Measurements from ENCODE around the gene SCN9A. TPM values are rescaled to one million over a fixed set of nuclear protein-coding genes. Genes with fewer than 3 reads are reported as not detected.

The SCN9A gene
- total and polyA plus RNA-seq, 2 donors (not counting 1 experiment from before 2014, with no cell fraction given) = 64.2 to 105 TPM

DNA sequence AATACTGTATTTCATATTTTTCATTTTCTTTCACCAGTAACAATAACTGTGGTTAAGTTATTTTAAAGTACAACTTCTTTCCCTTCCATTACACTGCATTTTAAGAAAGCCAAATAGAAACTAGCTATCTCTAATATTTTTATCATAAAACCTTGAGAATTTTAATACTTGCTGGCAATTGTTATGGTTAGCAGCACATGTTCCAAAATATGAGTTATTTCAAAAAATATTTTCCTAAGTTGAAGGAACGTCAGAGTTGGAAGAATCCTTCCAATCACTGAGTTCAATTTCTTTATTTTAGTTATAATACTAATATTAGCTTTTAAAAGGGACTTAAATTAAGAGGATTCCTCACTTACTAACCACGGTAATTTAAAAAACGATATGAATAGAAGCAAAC is 68.4 kb downstream of the SCN9A start:
- H3K36me3 ChIP-seq (ENCODE audit: control insufficient read depth, insufficient read depth, low read length) = peaks cover 1% of the 10 kb centered on the region
- no peaks in the 10 kb centered on the region for H3K4me1 ChIP-seq (ENCODE audit: control insufficient read depth, extremely low read depth, insufficient read depth, low read length)
- no peak overlapping the region for H3K27ac ChIP-seq (ENCODE audit: insufficient read depth, low read length)
- no peak for TF ChIP-seq EZH2 (IDR thresholded peaks at IDR 0.05; ENCODE audit: low read length, missing control alignments)
- TF ChIP-seq, protein P1, sequence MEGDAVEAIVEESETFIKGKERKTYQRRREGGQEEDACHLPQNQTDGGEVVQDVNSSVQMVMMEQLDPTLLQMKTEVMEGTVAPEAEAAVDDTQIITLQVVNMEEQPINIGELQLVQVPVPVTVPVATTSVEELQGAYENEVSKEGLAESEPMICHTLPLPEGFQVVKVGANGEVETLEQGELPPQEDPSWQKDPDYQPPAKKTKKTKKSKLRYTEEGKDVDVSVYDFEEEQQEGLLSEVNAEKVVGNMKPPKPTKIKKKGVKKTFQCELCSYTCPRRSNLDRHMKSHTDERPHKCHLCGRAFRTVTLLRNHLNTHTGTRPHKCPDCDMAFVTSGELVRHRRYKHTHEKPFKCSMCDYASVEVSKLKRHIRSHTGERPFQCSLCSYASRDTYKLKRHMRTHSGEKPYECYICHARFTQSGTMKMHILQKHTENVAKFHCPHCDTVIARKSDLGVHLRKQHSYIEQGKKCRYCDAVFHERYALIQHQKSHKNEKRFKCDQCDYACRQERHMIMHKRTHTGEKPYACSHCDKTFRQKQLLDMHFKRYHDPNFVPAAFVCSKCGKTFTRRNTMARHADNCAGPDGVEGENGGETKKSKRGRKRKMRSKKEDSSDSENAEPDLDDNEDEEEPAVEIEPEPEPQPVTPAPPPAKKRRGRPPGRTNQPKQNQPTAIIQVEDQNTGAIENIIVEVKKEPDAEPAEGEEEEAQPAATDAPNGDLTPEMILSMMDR (conservative IDR thresholded peaks at IDR 0.05 in 1 of 2, IDR thresholded peaks at IDR 0.05 in 1 of 2; ENCODE audit: low read depth in 1 of 2, low read length in 2 of 2) = no peak
- no peaks in the 10 kb centered on the region for H3K79me2 ChIP-seq (ENCODE audit: control insufficient read depth, insufficient read depth, low read length)
- no peaks in the 10 kb centered on the region for H3K27me3 ChIP-seq (ENCODE audit: control insufficient read depth, insufficient read depth, low read length)
- H3K9ac ChIP-seq (ENCODE audit: insufficient read depth, low read length) = no peak overlapping the region
- H3K9me3 ChIP-seq (ENCODE audit: control insufficient read depth, insufficient read depth, low read depth, low read length) = no peaks in the 10 kb centered on the region
- no peaks in the 10 kb centered on the region for H4K20me1 ChIP-seq (ENCODE audit: control insufficient read depth, extremely low read depth, insufficient read depth, low read length)
- H2AFZ ChIP-seq (ENCODE audit: low read length) = no peak overlapping the region
- no peak overlapping the region for H3K4me3 ChIP-seq (replicated peaks in 1 of 4; ENCODE audit: control extremely low read depth in 1 of 4, insufficient read depth in 1 of 4, low read depth in 3 of 4, low read length in 4 of 4)
- H3K4me2 ChIP-seq (ENCODE audit: extremely low read depth, insufficient read depth, low read length) = no peak overlapping the region
- DNase-seq (ENCODE audit: low read depth in 2 of 2) = no peak

DNA sequence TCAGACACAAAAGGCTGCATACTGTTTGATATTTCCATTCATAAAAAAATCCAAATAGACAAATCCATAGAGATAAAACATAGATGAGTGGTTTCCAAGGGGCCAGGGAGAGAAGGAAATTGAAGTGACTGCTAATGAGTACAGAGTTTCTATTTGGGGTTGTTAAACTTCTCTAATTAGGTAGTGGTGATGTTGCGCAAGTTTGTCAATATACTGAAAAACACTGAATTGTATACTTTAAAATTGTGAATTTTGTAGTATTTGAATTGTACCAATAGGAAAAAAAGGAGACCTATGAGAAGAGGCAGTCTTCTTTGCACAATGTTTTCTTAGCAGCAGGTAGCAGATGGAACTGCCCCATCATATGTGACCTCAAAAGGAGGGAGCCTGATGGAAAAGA is 71.1 kb downstream of the SCN9A start:
- no peak overlapping the region for H3K9ac ChIP-seq (ENCODE audit: insufficient read depth, low read length)
- H2AFZ ChIP-seq (ENCODE audit: low read length) = no peak overlapping the region
- DNase-seq (ENCODE audit: low read depth in 2 of 2) = no peak
- H3K4me1 ChIP-seq (ENCODE audit: control insufficient read depth, extremely low read depth, insufficient read depth, low read length) = no peaks in the 10 kb centered on the region
- no peaks in the 10 kb centered on the region for H3K27me3 ChIP-seq (ENCODE audit: control insufficient read depth, insufficient read depth, low read length)
- H4K20me1 ChIP-seq (ENCODE audit: control insufficient read depth, extremely low read depth, insufficient read depth, low read length) = no peaks in the 10 kb centered on the region
- no peak overlapping the region for H3K4me3 ChIP-seq (replicated peaks in 1 of 4; ENCODE audit: control extremely low read depth in 1 of 4, insufficient read depth in 1 of 4, low read depth in 3 of 4, low read length in 4 of 4)
- H3K79me2 ChIP-seq (ENCODE audit: control insufficient read depth, insufficient read depth, low read length) = no peaks in the 10 kb centered on the region
- TF ChIP-seq EZH2 (IDR thresholded peaks at IDR 0.05; ENCODE audit: low read length, missing control alignments) = no peak
- TF ChIP-seq, protein P1 (conservative IDR thresholded peaks at IDR 0.05 in 1 of 2, IDR thresholded peaks at IDR 0.05 in 1 of 2; ENCODE audit: low read depth in 1 of 2, low read length in 2 of 2) = no peak
- H3K27ac ChIP-seq (ENCODE audit: insufficient read depth, low read length) = no peak overlapping the region
- H3K9me3 ChIP-seq (ENCODE audit: control insufficient read depth, insufficient read depth, low read depth, low read length) = no peaks in the 10 kb centered on the region
- peaks cover 3% of the 10 kb centered on the region for H3K36me3 ChIP-seq (ENCODE audit: control insufficient read depth, insufficient read depth, low read length)
- no peak overlapping the region for H3K4me2 ChIP-seq (ENCODE audit: extremely low read depth, insufficient read depth, low read length)

DNA sequence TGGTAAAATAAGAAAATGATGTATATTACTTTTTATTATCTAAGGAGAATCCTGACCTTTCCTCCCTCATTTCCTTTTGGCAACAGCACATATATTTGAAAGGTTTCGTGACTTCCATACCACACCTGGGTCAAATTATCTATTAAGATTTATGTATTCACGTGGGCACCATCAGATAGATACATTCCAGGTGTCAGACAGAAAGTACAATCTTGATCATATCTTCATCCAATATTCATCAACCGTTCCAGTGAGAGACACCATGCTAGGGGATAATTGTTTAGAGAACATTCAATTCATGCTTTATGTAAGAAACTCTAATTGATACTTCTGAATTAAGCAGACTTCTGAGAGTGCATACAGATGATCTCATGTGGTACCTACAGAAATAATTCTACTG is 73.7 kb downstream of the SCN9A start:
- H3K4me1 ChIP-seq (ENCODE audit: control insufficient read depth, extremely low read depth, insufficient read depth, low read length) = no peaks in the 10 kb centered on the region
- H3K27ac ChIP-seq (ENCODE audit: insufficient read depth, low read length) = no peak overlapping the region
- no peak overlapping the region for H3K9ac ChIP-seq (ENCODE audit: insufficient read depth, low read length)
- no peak overlapping the region for H2AFZ ChIP-seq (ENCODE audit: low read length)
- no peak overlapping the region for H3K4me2 ChIP-seq (ENCODE audit: extremely low read depth, insufficient read depth, low read length)
- H3K79me2 ChIP-seq (ENCODE audit: control insufficient read depth, insufficient read depth, low read length) = no peaks in the 10 kb centered on the region
- H3K9me3 ChIP-seq (ENCODE audit: control insufficient read depth, insufficient read depth, low read depth, low read length) = no peaks in the 10 kb centered on the region
- no peak overlapping the region for H3K4me3 ChIP-seq (replicated peaks in 1 of 4; ENCODE audit: control extremely low read depth in 1 of 4, insufficient read depth in 1 of 4, low read depth in 3 of 4, low read length in 4 of 4)
- H4K20me1 ChIP-seq (ENCODE audit: control insufficient read depth, extremely low read depth, insufficient read depth, low read length) = no peaks in the 10 kb centered on the region
- TF ChIP-seq, protein P1 (conservative IDR thresholded peaks at IDR 0.05 in 1 of 2, IDR thresholded peaks at IDR 0.05 in 1 of 2; ENCODE audit: low read depth in 1 of 2, low read length in 2 of 2) = no peak
- no peak for TF ChIP-seq EZH2 (IDR thresholded peaks at IDR 0.05; ENCODE audit: low read length, missing control alignments)
- no peaks in the 10 kb centered on the region for H3K27me3 ChIP-seq (ENCODE audit: control insufficient read depth, insufficient read depth, low read length)
- H3K36me3 ChIP-seq (ENCODE audit: control insufficient read depth, insufficient read depth, low read length) = peaks cover 2% of the 10 kb centered on the region
- no peak for DNase-seq (ENCODE audit: low read depth in 2 of 2)

Measured in fibroblast of lung (primary cell).